NCI-H146 treated with DMSO at 0.1 percent for 48 hours (cell line): ENCODE results near the gene TMEM50B.
"Not testable (repeated sequence)": the region's sequence is repeated elsewhere in the genome, so short reads cannot be mapped to it uniquely, and the experiment has no call there.

ENCODE experiments used
- DNase-seq: peaks from one replicate; lab custom pipeline; 2025; ENCODE audit not compliant: unreplicated experiment; lab: John Stamatoyannopoulos, UW

The TMEM50B gene

GRCh38 chr21:33478935-33479678 is 667 bp downstream of the TMEM50B start:
- DNase-seq = peak; percentile 2

- DNase-seq = no peak
These were observed 1.6 kb downstream of the TMEM50B start for GRCh38 chr21:33478182-33478581.

GRCh38 chr21:33477066-33477465 is 2.7 kb downstream of the TMEM50B start:
- no peak for DNase-seq

GRCh38 chr21:33473344-33473743 is 6.4 kb downstream of the TMEM50B start:
- no peak for DNase-seq

- no peak for DNase-seq
These were observed 9.1 kb downstream of the TMEM50B start for GRCh38 chr21:33470701-33471100.

- DNase-seq = not testable (repeated sequence)
These were observed 10.6 kb downstream of the TMEM50B start for GRCh38 chr21:33469183-33469582.

- DNase-seq = no peak
These were observed 18.1 kb downstream of the TMEM50B start for GRCh38 chr21:33461538-33462250.

GRCh38 chr21:33458861-33459260 is 20.9 kb downstream of the TMEM50B start:
- DNase-seq = no peak

GRCh38 chr21:33455686-33456446 is 23.9 kb downstream of the TMEM50B start:
- DNase-seq = no peak

- DNase-seq = no peak
These were observed 27.4 kb downstream of the TMEM50B start for GRCh38 chr21:33452362-33452761.

- DNase-seq = no peak
These were observed 28.1 kb downstream of the TMEM50B start for GRCh38 chr21:33451634-33452071.

- DNase-seq = no peak
These were observed 30.2 kb downstream of the TMEM50B start for GRCh38 chr21:33449616-33450015.

- not testable (repeated sequence) for DNase-seq
These were observed 33.2 kb downstream of the TMEM50B start for GRCh38 chr21:33446620-33447019.

GRCh38 chr21:33444499-33444898 is 35.3 kb downstream of the TMEM50B start:
- DNase-seq = no peak

- no peak for DNase-seq
These were observed 36.6 kb downstream of the TMEM50B start for GRCh38 chr21:33443194-33443593.

GRCh38 chr21:33441489-33442477 is 38.0 kb downstream of the TMEM50B start:
- DNase-seq = peak; percentile 11

- DNase-seq = no peak
These were observed 42.6 kb downstream of the TMEM50B start for GRCh38 chr21:33437140-33437539.

GRCh38 chr21:33434770-33435360 is 44.9 kb downstream of the TMEM50B start:
- no peak for DNase-seq

GRCh38 chr21:33433425-33434114 is 46.2 kb downstream of the TMEM50B start:
- DNase-seq = no peak
